HepG2 (cell line): ENCODE data around the gene GRK6. TPM values are rescaled to one million over a fixed set of nuclear protein-coding genes. Genes with fewer than 3 reads are reported as not detected.
A peak's percentile ranks its signal among the peaks of the same experiment; 100 is the strongest.

ENCODE experiments used
- CC2D1A ChIP-seq: sonication (generic); formaldehyde crosslinking; IDR thresholded peaks from 2 replicates; pipeline ENCODE4 v1.8.1; 2023; ENCODE audit warnings: mild to moderate bottlenecking, missing genetic modification reagents
- CENPX ChIP-seq: sonication (generic); formaldehyde crosslinking; IDR thresholded peaks from 2 replicates; pipeline ENCODE4 v1.9.0; 2021; ENCODE audit warnings: mild to moderate bottlenecking, missing genetic modification reagents, moderate library complexity
- JARID2 ChIP-seq: sonication (generic); formaldehyde crosslinking; IDR thresholded peaks from 2 replicates; pipeline ENCODE4 v1.8.1; 2023; ENCODE audit warnings: missing genetic modification reagents, inconsistent platforms; ENCODE audit not compliant: insufficient replicate concordance
- MZF1 ChIP-seq: sonication (generic); formaldehyde crosslinking; IDR thresholded peaks from 2 replicates; pipeline ENCODE4 v1.8.1; 2023; ENCODE audit warnings: mild to moderate bottlenecking, missing genetic modification reagents, borderline replicate concordance
- PHF20 ChIP-seq: sonication (generic); formaldehyde crosslinking; IDR thresholded peaks from 2 replicates; pipeline ENCODE4 v1.5.0; 2020; ENCODE audit warnings: mild to moderate bottlenecking, missing genetic modification reagents
- TSC22D2 ChIP-seq: sonication (generic); formaldehyde crosslinking; IDR thresholded peaks from 2 replicates; pipeline ENCODE4 v1.5.1; 2020; ENCODE audit warnings: missing genetic modification reagents, mild to moderate bottlenecking, borderline replicate concordance
- ZBTB8A ChIP-seq: sonication (generic); formaldehyde crosslinking; IDR thresholded peaks from 2 replicates; pipeline ENCODE4 v1.4.0; 2020; ENCODE audit warnings: mild to moderate bottlenecking, low read depth, missing genetic modification reagents, borderline replicate concordance
- ZNF160 ChIP-seq: sonication (generic); formaldehyde crosslinking; IDR thresholded peaks from 2 replicates; pipeline ENCODE4 v1.8.0; 2022; ENCODE audit warnings: mild to moderate bottlenecking, inconsistent platforms, missing genetic modification reagents
- ZNF180 ChIP-seq: sonication (generic); formaldehyde crosslinking; IDR thresholded peaks from 2 replicates; pipeline ENCODE4 v1.4.0; 2020; ENCODE audit warnings: low read depth, missing genetic modification reagents, borderline replicate concordance
- ZNF367 ChIP-seq: sonication (generic); formaldehyde crosslinking; IDR thresholded peaks from 2 replicates; pipeline ENCODE4 v1.4.0; 2020; ENCODE audit warnings: missing genetic modification reagents, borderline replicate concordance
- ZNF749 ChIP-seq: sonication (generic); formaldehyde crosslinking; IDR thresholded peaks from 2 replicates; pipeline ENCODE4 v1.8.0; 2022; ENCODE audit warnings: mild to moderate bottlenecking, missing genetic modification reagents, moderate library complexity, borderline replicate concordance
- ZNF850 ChIP-seq: sonication (generic); formaldehyde crosslinking; conservative IDR thresholded peaks from 2 replicates; pipeline ENCODE4 v1.9.0; 2021; ENCODE audit warnings: mild to moderate bottlenecking, missing genetic modification reagents
- polyA plus RNA-seq, 8 experiments: library from polyadenylated mRNA; depleted of rRNA in 3 of 8; stranded (reverse) in 7 of 8; unstranded in 1 of 8; fragments of >200 nt; fragmentation: Illumina TruSeq in 4 of 8; extraction: Trizol in 4 of 8; gene quantifications; 2 replicates each; pipeline versions ENCODE4 v1.2.1 to v1.2.3, GENCODE V29; 2011 to 2016; ENCODE audit warnings: low read depth in 4 of 8, missing spikeins in 1 of 8, mixed read lengths in 1 of 8; ENCODE audit not compliant: insufficient read depth in 1 of 8
- total RNA-seq, 5 experiments: library from RNA; depleted of rRNA; stranded (reverse); fragments of >200 nt; fragmentation: Illumina TruSeq; extraction: Trizol; gene quantifications; 2 replicates each; pipeline ENCODE4 v1.2.3, GENCODE V29; 2016; ENCODE audit warnings: low read depth in 1 of 5
- TF ChIP-seq, protein P1 (sequence below): sonication (generic); formaldehyde crosslinking; IDR thresholded peaks from 2 replicates; pipeline ENCODE4 v1.4.0; 2020; ENCODE audit warnings: missing genetic modification reagents, mild to moderate bottlenecking, borderline replicate concordance
- TF ChIP-seq, protein P2 (sequence below): conservative IDR thresholded peaks from 2 replicates; pipeline ENCODE4 v1.6.1; 2018; ENCODE audit warnings: missing genetic modification reagents
- TF ChIP-seq, protein P3 (sequence below): IDR thresholded peaks from 2 replicates; pipeline ENCODE4 v1.6.1; 2016; ENCODE audit warnings: low read depth, missing genetic modification reagents, missing compliant biosample characterization
- TF ChIP-seq, protein P4 (sequence below): sonication (generic); formaldehyde crosslinking; IDR thresholded peaks from 2 replicates; pipeline ENCODE4 v1.5.1; 2020; ENCODE audit warnings: mild to moderate bottlenecking, missing genetic modification reagents, moderate library complexity

The GRK6 gene
- total and polyA plus RNA-seq, 2 of the 13 experiments (the other 11 are each of a cell fraction or from before 2014, with no cell fraction given): 13.2 to 19.9 TPM

DNA sequence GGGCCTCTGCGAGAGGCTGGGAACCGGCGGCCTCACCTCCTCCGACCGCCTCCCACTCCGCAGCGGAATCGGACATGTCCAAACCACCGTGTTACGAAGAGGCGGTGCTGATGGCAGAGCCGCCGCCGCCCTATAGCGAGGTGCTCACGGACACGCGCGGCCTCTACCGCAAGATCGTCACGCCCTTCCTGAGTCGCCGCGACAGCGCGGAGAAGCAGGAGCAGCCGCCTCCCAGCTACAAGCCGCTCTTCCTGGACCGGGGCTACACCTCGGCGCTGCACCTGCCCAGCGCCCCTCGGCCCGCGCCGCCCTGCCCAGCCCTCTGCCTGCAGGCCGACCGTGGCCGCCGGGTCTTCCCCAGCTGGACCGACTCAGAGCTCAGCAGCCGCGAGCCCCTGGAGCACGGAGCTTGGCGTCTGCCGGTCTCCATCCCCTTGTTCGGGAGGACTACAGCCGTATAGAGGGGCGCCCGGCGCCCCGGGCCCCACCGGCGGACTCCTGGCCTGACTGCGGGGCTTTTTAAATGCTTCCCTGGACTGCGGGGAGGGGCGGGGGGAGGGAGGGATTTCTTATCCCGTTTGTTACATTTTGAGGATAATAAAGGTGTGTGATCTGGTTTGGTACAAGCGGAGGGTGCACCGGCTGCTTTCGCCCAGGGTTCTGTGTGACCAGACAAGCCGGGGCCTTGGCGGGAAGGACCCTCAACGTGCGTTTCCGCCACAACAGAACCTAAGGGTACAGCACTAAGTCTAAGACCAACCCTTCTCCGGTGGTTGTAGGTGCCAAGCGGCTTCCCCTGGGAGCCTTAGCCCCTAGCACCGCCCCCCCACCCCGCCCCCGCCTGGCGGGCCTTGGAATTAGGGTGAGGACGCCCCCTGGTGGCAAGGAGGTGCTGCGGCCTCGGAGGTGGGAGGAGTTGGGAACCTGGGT is 29.4 kb downstream of the GRK6 start (continued):
- TF ChIP-seq PHF20 (CRISPR knock-in tag) (0 out of 2 replicates have a peak, but pooled peaks have one; percentile 27), CENPX (CRISPR knock-in tag) (no peak), ZNF367 (CRISPR knock-in tag) (no peak), TSC22D2 (CRISPR knock-in tag) (no peak), ZNF749 (CRISPR knock-in tag) (no peak), MZF1 (no peak), ZNF160 (no peak), ZBTB8A (no peak), ZNF850 (CRISPR knock-in tag) (no peak; the same call in 1 of the 2 replicates), JARID2 (CRISPR knock-in tag) (no peak), ZNF180 (no peak), CC2D1A (0 out of 2 replicates have a peak, but pooled peaks have one; percentile 17)
- TF ChIP-seq, protein P1, sequence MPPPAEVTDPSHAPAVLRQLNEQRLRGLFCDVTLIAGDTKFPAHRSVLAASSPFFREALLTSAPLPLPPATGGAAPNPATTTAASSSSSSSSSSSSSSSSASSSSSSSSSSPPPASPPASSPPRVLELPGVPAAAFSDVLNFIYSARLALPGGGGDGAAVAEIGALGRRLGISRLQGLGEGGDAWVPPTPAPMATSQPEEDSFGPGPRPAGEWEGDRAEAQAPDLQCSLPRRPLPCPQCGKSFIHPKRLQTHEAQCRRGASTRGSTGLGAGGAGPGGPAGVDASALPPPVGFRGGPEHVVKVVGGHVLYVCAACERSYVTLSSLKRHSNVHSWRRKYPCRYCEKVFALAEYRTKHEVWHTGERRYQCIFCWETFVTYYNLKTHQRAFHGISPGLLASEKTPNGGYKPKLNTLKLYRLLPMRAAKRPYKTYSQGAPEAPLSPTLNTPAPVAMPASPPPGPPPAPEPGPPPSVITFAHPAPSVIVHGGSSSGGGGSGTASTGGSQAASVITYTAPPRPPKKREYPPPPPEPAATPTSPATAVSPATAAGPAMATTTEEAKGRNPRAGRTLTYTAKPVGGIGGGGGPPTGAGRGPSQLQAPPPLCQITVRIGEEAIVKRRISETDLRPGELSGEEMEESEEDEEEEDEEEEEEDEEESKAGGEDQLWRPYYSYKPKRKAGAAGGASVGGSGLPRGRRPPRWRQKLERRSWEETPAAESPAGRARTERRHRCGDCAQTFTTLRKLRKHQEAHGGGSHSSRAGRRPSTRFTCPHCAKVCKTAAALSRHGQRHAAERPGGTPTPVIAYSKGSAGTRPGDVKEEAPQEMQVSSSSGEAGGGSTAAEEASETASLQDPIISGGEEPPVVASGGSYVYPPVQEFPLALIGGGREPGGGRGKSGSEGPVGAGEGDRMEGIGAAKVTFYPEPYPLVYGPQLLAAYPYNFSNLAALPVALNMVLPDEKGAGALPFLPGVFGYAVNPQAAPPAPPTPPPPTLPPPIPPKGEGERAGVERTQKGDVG: no peak
- TF ChIP-seq, protein P2, sequence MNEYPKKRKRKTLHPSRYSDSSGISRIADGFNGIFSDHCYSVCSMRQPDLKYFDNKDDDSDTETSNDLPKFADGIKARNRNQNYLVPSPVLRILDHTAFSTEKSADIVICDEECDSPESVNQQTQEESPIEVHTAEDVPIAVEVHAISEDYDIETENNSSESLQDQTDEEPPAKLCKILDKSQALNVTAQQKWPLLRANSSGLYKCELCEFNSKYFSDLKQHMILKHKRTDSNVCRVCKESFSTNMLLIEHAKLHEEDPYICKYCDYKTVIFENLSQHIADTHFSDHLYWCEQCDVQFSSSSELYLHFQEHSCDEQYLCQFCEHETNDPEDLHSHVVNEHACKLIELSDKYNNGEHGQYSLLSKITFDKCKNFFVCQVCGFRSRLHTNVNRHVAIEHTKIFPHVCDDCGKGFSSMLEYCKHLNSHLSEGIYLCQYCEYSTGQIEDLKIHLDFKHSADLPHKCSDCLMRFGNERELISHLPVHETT (CRISPR knock-in tag): no peak
- TF ChIP-seq, protein P3, sequence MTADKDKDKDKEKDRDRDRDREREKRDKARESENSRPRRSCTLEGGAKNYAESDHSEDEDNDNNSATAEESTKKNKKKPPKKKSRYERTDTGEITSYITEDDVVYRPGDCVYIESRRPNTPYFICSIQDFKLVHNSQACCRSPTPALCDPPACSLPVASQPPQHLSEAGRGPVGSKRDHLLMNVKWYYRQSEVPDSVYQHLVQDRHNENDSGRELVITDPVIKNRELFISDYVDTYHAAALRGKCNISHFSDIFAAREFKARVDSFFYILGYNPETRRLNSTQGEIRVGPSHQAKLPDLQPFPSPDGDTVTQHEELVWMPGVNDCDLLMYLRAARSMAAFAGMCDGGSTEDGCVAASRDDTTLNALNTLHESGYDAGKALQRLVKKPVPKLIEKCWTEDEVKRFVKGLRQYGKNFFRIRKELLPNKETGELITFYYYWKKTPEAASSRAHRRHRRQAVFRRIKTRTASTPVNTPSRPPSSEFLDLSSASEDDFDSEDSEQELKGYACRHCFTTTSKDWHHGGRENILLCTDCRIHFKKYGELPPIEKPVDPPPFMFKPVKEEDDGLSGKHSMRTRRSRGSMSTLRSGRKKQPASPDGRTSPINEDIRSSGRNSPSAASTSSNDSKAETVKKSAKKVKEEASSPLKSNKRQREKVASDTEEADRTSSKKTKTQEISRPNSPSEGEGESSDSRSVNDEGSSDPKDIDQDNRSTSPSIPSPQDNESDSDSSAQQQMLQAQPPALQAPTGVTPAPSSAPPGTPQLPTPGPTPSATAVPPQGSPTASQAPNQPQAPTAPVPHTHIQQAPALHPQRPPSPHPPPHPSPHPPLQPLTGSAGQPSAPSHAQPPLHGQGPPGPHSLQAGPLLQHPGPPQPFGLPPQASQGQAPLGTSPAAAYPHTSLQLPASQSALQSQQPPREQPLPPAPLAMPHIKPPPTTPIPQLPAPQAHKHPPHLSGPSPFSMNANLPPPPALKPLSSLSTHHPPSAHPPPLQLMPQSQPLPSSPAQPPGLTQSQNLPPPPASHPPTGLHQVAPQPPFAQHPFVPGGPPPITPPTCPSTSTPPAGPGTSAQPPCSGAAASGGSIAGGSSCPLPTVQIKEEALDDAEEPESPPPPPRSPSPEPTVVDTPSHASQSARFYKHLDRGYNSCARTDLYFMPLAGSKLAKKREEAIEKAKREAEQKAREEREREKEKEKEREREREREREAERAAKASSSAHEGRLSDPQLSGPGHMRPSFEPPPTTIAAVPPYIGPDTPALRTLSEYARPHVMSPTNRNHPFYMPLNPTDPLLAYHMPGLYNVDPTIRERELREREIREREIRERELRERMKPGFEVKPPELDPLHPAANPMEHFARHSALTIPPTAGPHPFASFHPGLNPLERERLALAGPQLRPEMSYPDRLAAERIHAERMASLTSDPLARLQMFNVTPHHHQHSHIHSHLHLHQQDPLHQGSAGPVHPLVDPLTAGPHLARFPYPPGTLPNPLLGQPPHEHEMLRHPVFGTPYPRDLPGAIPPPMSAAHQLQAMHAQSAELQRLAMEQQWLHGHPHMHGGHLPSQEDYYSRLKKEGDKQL (CRISPR knock-in tag): no peak
- TF ChIP-seq, protein P4, sequence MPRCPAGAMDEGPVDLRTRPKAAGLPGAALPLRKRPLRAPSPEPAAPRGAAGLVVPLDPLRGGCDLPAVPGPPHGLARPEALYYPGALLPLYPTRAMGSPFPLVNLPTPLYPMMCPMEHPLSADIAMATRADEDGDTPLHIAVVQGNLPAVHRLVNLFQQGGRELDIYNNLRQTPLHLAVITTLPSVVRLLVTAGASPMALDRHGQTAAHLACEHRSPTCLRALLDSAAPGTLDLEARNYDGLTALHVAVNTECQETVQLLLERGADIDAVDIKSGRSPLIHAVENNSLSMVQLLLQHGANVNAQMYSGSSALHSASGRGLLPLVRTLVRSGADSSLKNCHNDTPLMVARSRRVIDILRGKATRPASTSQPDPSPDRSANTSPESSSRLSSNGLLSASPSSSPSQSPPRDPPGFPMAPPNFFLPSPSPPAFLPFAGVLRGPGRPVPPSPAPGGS (CRISPR knock-in tag): no peak; the same call in 1 of the 2 replicates
